Measurements from ENCODE around the gene AGBL2. TPM values are rescaled to one million over a fixed set of nuclear protein-coding genes. Genes with fewer than 3 reads are reported as not detected.

The AGBL2 gene
- total RNA-seq, 4 donors from 2014 or later, result 3.3 to 13.5 (median 8.0) TPM

GRCh38 chr11:47617417-47617809, 97.8 kb downstream of the AGBL2 start:
- Histone ChIP-seq H3K36me3 (peaks cover 0 to 35% (median 9%) of the 10 kb centered on the region in 4 donors), H3K27me3 (no peaks in the 10 kb centered on the region), H3K9me3 (no peaks in the 10 kb centered on the region), H3K27ac (no peak overlapping the region), H3K4me3 (no peak overlapping the region), H3K4me1 (peaks cover 0 to 7% (median 0%) of the 10 kb centered on the region in 4 donors)
- TF ChIP-seq POLR2AphosphoS5 (IDR thresholded peaks at IDR 0.05) (no peak), EP300 (IDR thresholded peaks at IDR 0.05; ENCODE audit: low read depth) (no peak), CTCF (IDR thresholded peaks at IDR 0.05) (no peak), POLR2A (IDR thresholded peaks at IDR 0.05) (no peak)
- WGBS, 2 donors (ENCODE audit: low coverage in 1 of 2), result 63 to 75% methylated on average over 3 of the region's 3 CpGs
- in situ Hi-C loops (cut with MboI; ENCODE audit: low pct_ligation_motif_present in 1 of 4, low pct_unique_long_range_greater_than_20kb in 1 of 4, low sequenced_read_pairs in 3 of 4) (no loop called here), intact Hi-C loops (cut with DNase I; ENCODE audit: low total_unique reads) (no loop called here)
- no peak for DNase-seq

DNA sequence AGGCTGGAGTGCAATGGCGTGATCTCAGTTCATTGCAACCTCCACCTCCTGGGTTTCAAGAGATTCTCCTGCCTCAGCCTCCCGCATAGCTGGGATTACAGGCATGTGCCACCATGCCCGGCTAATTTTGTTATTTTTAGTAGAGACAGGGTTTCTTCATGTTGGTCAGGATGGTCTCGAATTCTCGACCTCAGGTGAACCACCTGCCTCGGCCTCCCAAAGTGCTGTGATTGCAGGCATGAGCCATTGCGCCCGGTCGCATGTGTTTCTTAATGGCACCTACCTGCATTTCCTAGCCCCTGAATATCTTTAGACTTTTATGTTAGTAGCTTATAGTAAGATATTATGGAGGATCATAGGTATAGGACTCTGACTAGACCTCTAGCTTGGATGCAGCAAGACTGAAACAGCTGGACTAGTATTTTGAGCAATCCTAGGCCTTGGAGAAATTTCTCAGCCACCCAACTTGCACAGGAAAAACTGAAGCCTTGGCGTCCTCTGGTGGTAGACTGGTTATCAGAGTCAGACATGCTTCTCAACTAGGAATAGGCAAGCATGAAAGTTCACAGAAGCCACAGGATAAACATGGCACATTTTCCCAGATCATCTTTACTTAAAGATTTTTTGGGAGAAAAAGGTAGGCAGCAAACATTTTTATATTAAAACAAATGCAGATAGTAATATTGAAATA, 98.3 kb downstream of the AGBL2 start:
- peak; percentile 25 for DNase-seq
- intact Hi-C loops (cut with DNase I; ENCODE audit: low total_unique reads), result no loop called here
- TF ChIP-seq CTCF (IDR thresholded peaks at IDR 0.05) (peak; percentile 36 to 42 (median 38)), POLR2A (IDR thresholded peaks at IDR 0.05) (no peak), POLR2AphosphoS5 (IDR thresholded peaks at IDR 0.05) (no peak)
- Histone ChIP-seq H3K9me3 (no peaks in the 10 kb centered on the region), H3K36me3 (peaks cover 0 to 29% (median 6%) of the 10 kb centered on the region in 4 donors), H3K27ac (no peak overlapping the region), H3K4me3 (no peak overlapping the region), H3K27me3 (no peaks in the 10 kb centered on the region), H3K4me1 (peaks cover 0 to 7% (median 0%) of the 10 kb centered on the region in 4 donors)
- 70 to 88% methylated on average over 3 to 10 of the region's 10 CpGs for WGBS, 2 donors (ENCODE audit: low coverage in 1 of 2)
- in situ Hi-C loops (cut with MboI; ENCODE audit: low pct_ligation_motif_present in 1 of 4, low pct_unique_long_range_greater_than_20kb in 1 of 4, low sequenced_read_pairs in 3 of 4), result no loop called here

DNA sequence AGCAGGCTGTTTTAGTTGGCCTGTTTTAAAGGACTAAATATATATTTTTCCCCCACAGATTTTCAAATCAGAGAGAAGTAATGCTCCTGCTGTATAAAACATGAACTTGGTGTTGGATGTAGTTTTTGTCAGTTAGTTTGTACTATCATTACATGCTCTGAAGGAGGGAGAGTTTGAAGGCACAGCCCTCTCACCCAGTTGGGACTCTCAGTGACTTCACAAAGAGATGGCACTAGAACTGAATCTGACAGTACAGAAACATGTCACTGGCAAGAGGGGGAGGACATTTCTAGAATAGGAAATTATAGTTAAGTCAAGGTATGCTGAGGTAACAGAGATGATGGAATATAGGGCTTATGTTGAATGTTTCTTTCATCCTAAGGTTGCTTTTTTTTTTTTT, 99.9 kb downstream of the AGBL2 start:
- Histone ChIP-seq H3K4me3 (no peak overlapping the region), H3K4me1 (peaks cover 0 to 12% (median 0%) of the 10 kb centered on the region in 4 donors), H3K27ac (no peak overlapping the region), H3K9me3 (no peaks in the 10 kb centered on the region), H3K36me3 (peaks cover 0 to 13% (median 2%) of the 10 kb centered on the region in 4 donors), H3K27me3 (no peaks in the 10 kb centered on the region)
- no peak for DNase-seq
- intact Hi-C loops (cut with DNase I; ENCODE audit: low total_unique reads) (no loop called here), in situ Hi-C loops (cut with MboI; ENCODE audit: low pct_ligation_motif_present in 1 of 4, low pct_unique_long_range_greater_than_20kb in 1 of 4, low sequenced_read_pairs in 3 of 4) (no loop called here)
- no peak for TF ChIP-seq POLR2AphosphoS5 (IDR thresholded peaks at IDR 0.05)
- no peak for TF ChIP-seq CTCF (IDR thresholded peaks at IDR 0.05)
- TF ChIP-seq POLR2A (IDR thresholded peaks at IDR 0.05), result no peak
- no peak for TF ChIP-seq EP300 (IDR thresholded peaks at IDR 0.05; ENCODE audit: low read depth)

DNA sequence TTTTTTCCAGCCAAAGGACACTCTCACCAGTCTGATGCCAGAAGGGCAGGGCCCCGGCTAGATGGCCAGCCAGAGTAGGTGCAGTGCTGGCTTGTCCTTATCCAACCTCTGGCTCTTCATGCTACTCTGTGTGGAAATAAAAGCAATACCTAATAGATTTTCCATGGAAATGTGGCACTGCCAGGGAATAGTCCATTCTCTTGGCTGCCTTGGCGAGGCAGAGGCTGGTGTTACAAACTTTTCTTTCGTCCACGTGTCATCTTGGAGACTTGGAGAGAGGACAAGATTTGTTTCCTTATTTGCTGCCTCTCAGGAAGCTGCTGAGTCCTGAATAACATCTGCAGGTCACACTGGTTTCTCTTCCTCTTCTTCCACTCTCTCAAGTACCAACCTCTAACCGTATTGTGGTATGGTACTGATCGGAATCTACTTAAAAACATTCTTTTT, 103.8 kb downstream of the AGBL2 start:
- Histone ChIP-seq H3K36me3 (no peaks in the 10 kb centered on the region), H3K27me3 (no peaks in the 10 kb centered on the region), H3K4me1 (peaks cover 0 to 5% (median 0%) of the 10 kb centered on the region in 4 donors), H3K9me3 (no peaks in the 10 kb centered on the region), H3K27ac (no peak overlapping the region), H3K4me3 (no peak overlapping the region)
- no peak for DNase-seq
- TF ChIP-seq CTCF (IDR thresholded peaks at IDR 0.05), result no peak
- TF ChIP-seq POLR2AphosphoS5 (IDR thresholded peaks at IDR 0.05), result no peak
- no peak for TF ChIP-seq EP300 (IDR thresholded peaks at IDR 0.05; ENCODE audit: low read depth)
- TF ChIP-seq POLR2A (IDR thresholded peaks at IDR 0.05), result no peak
- intact Hi-C loops (cut with DNase I; ENCODE audit: low total_unique reads), result no loop called here
- in situ Hi-C loops (cut with MboI; ENCODE audit: low pct_ligation_motif_present in 1 of 4, low pct_unique_long_range_greater_than_20kb in 1 of 4, low sequenced_read_pairs in 3 of 4), result no loop called here
- WGBS, 2 donors (ENCODE audit: low coverage in 1 of 2), result 79% methylated on average over 6 of the region's 6 CpGs; no CpG with 5 or more reads in 1 of the 2 donors
